Calu3 (cell line): ENCODE data around the gene SCLT1. TPM values are rescaled to one million over a fixed set of nuclear protein-coding genes. Genes with fewer than 3 reads are reported as not detected.
A peak's percentile ranks its signal among the peaks of the same experiment; 100 is the strongest.

Experiments used
- BruUV-seq: library from RNA; stranded (reverse); fragments of 400-500 nt; replicated peaks from 2 replicates; lab custom pipeline; 2021; lab: Mats Ljungman, UMichigan
- CTCF ChIA-PET: fragments of 300-600 bp; sonication (Branson Sonifier 250); formaldehyde crosslinking; loops from one replicate; lab custom pipeline; 2022; ENCODE audit warnings: antibody characterized with exemption; lab: Charles Lee
- DNase-seq: peaks from one replicate; pipeline ENCODE4 v3.0.0; 2022
- H3K27ac Mint-ChIP-seq: one replicate; pipeline ENCODE4 v1.8.0; 2022; ENCODE audit warnings: mixed read lengths; ENCODE audit not compliant: unreplicated experiment
- H3K27me3 Mint-ChIP-seq: one replicate; pipeline ENCODE4 v1.8.0; 2022; ENCODE audit warnings: mixed read lengths; ENCODE audit not compliant: unreplicated experiment
- H3K36me3 Mint-ChIP-seq: one replicate; pipeline ENCODE4 v1.8.0; 2022; ENCODE audit warnings: mild to moderate bottlenecking, moderate library complexity, mixed read lengths; ENCODE audit not compliant: insufficient read depth, unreplicated experiment
- H3K4me1 Mint-ChIP-seq: one replicate; pipeline ENCODE4 v1.8.0; 2022; ENCODE audit warnings: mild to moderate bottlenecking, low read depth, mixed read lengths; ENCODE audit not compliant: unreplicated experiment
- H3K4me3 Mint-ChIP-seq: one replicate; pipeline ENCODE4 v1.8.0; 2022; ENCODE audit warnings: mild to moderate bottlenecking, low read depth, moderate library complexity, mixed read lengths; ENCODE audit not compliant: unreplicated experiment
- H3K9me3 Mint-ChIP-seq: one replicate; pipeline ENCODE4 v1.8.0; 2022; ENCODE audit warnings: low read depth, mixed read lengths; ENCODE audit not compliant: unreplicated experiment
- CTCF ChIP-seq: fragments of 200-600 bp; IDR thresholded peaks from one replicate; pipeline ENCODE4 v1.8.0; 2022; ENCODE audit warnings: antibody characterized with exemption; ENCODE audit not compliant: unreplicated experiment
- intact Hi-C: fragments of 100-400 bp; cut with micrococcal nuclease; formaldehyde crosslinking; loops from one replicate; pipeline ENCODE4 v1.10.0; 2022; ENCODE audit not compliant: unreplicated experiment
- total RNA-seq: library from RNA; stranded (reverse); gene quantifications from 2 replicates; pipeline ENCODE4 v1.2.3, GENCODE V29; 2022

The SCLT1 gene
- total RNA-seq, 1 experiment from 2014 or later: 21.4 TPM

- CTCF ChIA-PET: no interaction called here
- intact Hi-C loops: no loop called here
- Mint-ChIP-seq H3K4me1 (no peaks in the 10 kb centered on the region), H3K9me3 (peaks cover 18% of the 10 kb centered on the region), H3K27ac (peak overlapping the region; percentile 45), H3K36me3 (no peaks in the 10 kb centered on the region), H3K27me3 (no peaks in the 10 kb centered on the region), H3K4me3 (no peak overlapping the region)
- no peak for DNase-seq
- TF ChIP-seq CTCF: no peak
- BruUV-seq: no TSS peak
Observed at GRCh38 chr4:129059028-129059427, 34.3 kb downstream of the SCLT1 start.

- intact Hi-C loops: no loop called here
- Mint-ChIP-seq H3K9me3 (no peaks in the 10 kb centered on the region), H3K4me1 (no peaks in the 10 kb centered on the region), H3K4me3 (no peak overlapping the region), H3K27ac (no peak overlapping the region), H3K27me3 (no peaks in the 10 kb centered on the region), H3K36me3 (no peaks in the 10 kb centered on the region)
- CTCF ChIA-PET: no interaction called here
- BruUV-seq: no TSS peak
- DNase-seq: no peak
- no peak for TF ChIP-seq CTCF
Observed at GRCh38 chr4:129046055-129046959, 47.0 kb downstream of the SCLT1 start.

GRCh38 chr4:129043523-129043922 is 49.8 kb downstream of the SCLT1 start:
- no peak for TF ChIP-seq CTCF
- Mint-ChIP-seq H3K4me1 (no peaks in the 10 kb centered on the region), H3K4me3 (no peak overlapping the region), H3K27ac (no peak overlapping the region), H3K9me3 (no peaks in the 10 kb centered on the region), H3K27me3 (no peaks in the 10 kb centered on the region), H3K36me3 (no peaks in the 10 kb centered on the region)
- intact Hi-C loops: no loop called here
- no TSS peak for BruUV-seq
- CTCF ChIA-PET: no interaction called here
- DNase-seq: no peak

- BruUV-seq: no TSS peak
- no peak for TF ChIP-seq CTCF
- Mint-ChIP-seq H3K36me3 (peaks cover 6% of the 10 kb centered on the region), H3K4me1 (no peaks in the 10 kb centered on the region), H3K27me3 (no peaks in the 10 kb centered on the region), H3K9me3 (no peaks in the 10 kb centered on the region), H3K27ac (no peak overlapping the region), H3K4me3 (no peak overlapping the region)
- intact Hi-C loops: no loop called here
- CTCF ChIA-PET: no interaction called here
- DNase-seq: no peak
Observed at GRCh38 chr4:129040471-129040870, 52.9 kb downstream of the SCLT1 start.
